HCT116 (cell line): ENCODE data around the gene CAMK2G. TPM values are rescaled to one million over a fixed set of nuclear protein-coding genes. Genes with fewer than 3 reads are reported as not detected.

ENCODE experiments used
- ATAC-seq: fragments of 200-7000 bp; cut with Tn5 transposase; 2 replicates; pipeline ENCODE4 v1.9.1; 2020; ENCODE audit warnings: mild to moderate bottlenecking, moderate library complexity
- BruUV-seq: library from RNA; stranded (reverse); fragments of 400-500 nt; replicated peaks from 2 replicates; lab custom pipeline; 2021; lab: Mats Ljungman, UMichigan
- CTCF ChIA-PET: fragments of 300-600 bp; sonication (Branson Sonifier 250); formaldehyde crosslinking; loops from one replicate; lab custom pipeline; 2021; ENCODE audit warnings: antibody characterized with exemption; lab: Charles Lee
- POLR2A ChIA-PET: fragments of 300-600, 350-600 bp; sonication (Branson Sonifier 250); formaldehyde crosslinking; loops from one replicate; lab custom pipeline; 2021; ENCODE audit warnings: antibody characterized with exemption; lab: Charles Lee
- RAD21 ChIA-PET, 2 experiments: fragments of 300-600 bp; sonication (Branson Sonifier 250); formaldehyde crosslinking; loops; one replicate each; lab custom pipeline; 2023; ENCODE audit warnings: low total read pairs in 2 of 2; ENCODE audit not compliant: uncharacterized antibody in 2 of 2, unreplicated experiment in 2 of 2, low non-redundant PET in 1 of 2; lab: Charles Lee
- DNase-seq: peaks from one replicate; pipeline ENCODE4 v3.0.0-alpha.2; 2010; ENCODE audit warnings: low read depth, low spot score
- H2AFZ ChIP-seq: fragments of 200-600 bp; shearing (Covaris generic), sonication (generic); 2 replicates; pipeline ENCODE4 v1.6.1; 2017; ENCODE audit warnings: low read depth, mixed run types, mixed read lengths, antibody characterized with exemption, low read length; ENCODE audit not compliant: poor library complexity, severe bottlenecking
- H3K27ac ChIP-seq: 2 replicates; pipeline ENCODE4 v1.5.1; 2012; ENCODE audit warnings: low read depth, low read length
- H3K27me3 ChIP-seq: fragments of 200-600 bp; sonication (generic); 2 replicates; pipeline ENCODE4 v1.6.1; 2016; ENCODE audit warnings: mixed run types, low read length, mixed read lengths; ENCODE audit not compliant: insufficient read depth
- H3K36me3 ChIP-seq, 2 experiments: fragments of 200-500 bp in 1 of 2; fragments of 200-600 bp in 1 of 2; sonication (Bioruptor generic) in 1 of 2; sonication (generic) in 1 of 2; 2 replicates each; pipeline versions ENCODE4 v1.5.1 to v1.6.1; 2014 to 2016; ENCODE audit warnings: low read length in 2 of 2, inconsistent platforms in 1 of 2, mixed read lengths in 1 of 2, mixed run types in 1 of 2; ENCODE audit not compliant: insufficient read depth in 2 of 2, control insufficient read depth in 1 of 2
- H3K4me1 ChIP-seq, 2 experiments: fragments of 200-600 bp in 1 of 2; sonication (generic) in 1 of 2; 2 replicates each; pipeline versions ENCODE4 v1.5.1 to v1.6.1; 2012 to 2017; ENCODE audit warnings: low read length in 2 of 2, inconsistent platforms in 1 of 2, mild to moderate bottlenecking in 1 of 2, mixed read lengths in 1 of 2, mixed run types in 1 of 2, moderate library complexity in 1 of 2; ENCODE audit not compliant: insufficient read depth in 2 of 2, control insufficient read depth in 1 of 2
- H3K4me2 ChIP-seq: fragments of 200-600 bp; sonication (generic); 2 replicates; pipeline ENCODE4 v1.6.1; 2017; ENCODE audit warnings: mixed run types, low read length, mixed read lengths
- H3K4me3 ChIP-seq, 2 experiments: fragments of 200-600 bp in 1 of 2; sonication (generic) in 1 of 2; replicated peaks in 1 of 2; 2 replicates each; pipeline ENCODE4 v1.5.1; 2011 to 2016; ENCODE audit warnings: low read length in 2 of 2, control low read depth in 1 of 2, low read depth in 1 of 2, mild to moderate bottlenecking in 1 of 2, mixed read lengths in 1 of 2, mixed run types in 1 of 2
- H3K79me2 ChIP-seq: fragments of 200-600 bp; sonication (generic); 2 replicates; pipeline ENCODE4 v1.6.1; 2017; ENCODE audit warnings: mild to moderate bottlenecking, mixed run types, low read length, moderate library complexity, mixed read lengths; ENCODE audit not compliant: insufficient read depth
- H3K9ac ChIP-seq: fragments of 200-600 bp; sonication (generic); 2 replicates; pipeline ENCODE4 v1.6.1; 2016; ENCODE audit warnings: low read length, mixed read lengths
- H3K9me2 ChIP-seq: fragments of 200-600 bp; sonication (generic), shearing (Covaris generic); 2 replicates; pipeline ENCODE4 v1.6.1; 2017; ENCODE audit warnings: mixed run types, mild to moderate bottlenecking, moderate library complexity; ENCODE audit not compliant: insufficient read depth
- H3K9me3 ChIP-seq, 2 experiments: fragments of 200-500 bp in 1 of 2; fragments of 200-600 bp in 1 of 2; sonication (Bioruptor generic) in 1 of 2; sonication (generic) in 1 of 2; 2 replicates each; pipeline ENCODE4 v1.6.1; 2014 to 2017; ENCODE audit warnings: low read length in 2 of 2, mixed read lengths in 2 of 2, inconsistent platforms in 1 of 2, low read depth in 1 of 2, mild to moderate bottlenecking in 1 of 2, mixed run types in 1 of 2, moderate library complexity in 1 of 2; ENCODE audit not compliant: control insufficient read depth in 1 of 2, insufficient read depth in 1 of 2
- H4K20me1 ChIP-seq: fragments of 200-600 bp; sonication (generic), shearing (Covaris generic); 2 replicates; pipeline ENCODE4 v1.6.1; 2017; ENCODE audit warnings: mixed run types, mild to moderate bottlenecking, moderate library complexity; ENCODE audit not compliant: insufficient read depth
- CBX3 ChIP-seq: IDR thresholded peaks from 2 replicates; pipeline ENCODE4 v1.6.1; 2012; ENCODE audit warnings: low read depth
- FOSL1 ChIP-seq: IDR thresholded peaks from 2 replicates; pipeline ENCODE4 v1.6.1; 2012; ENCODE audit warnings: low read depth
- POLR2A ChIP-seq: IDR thresholded peaks from 2 replicates; pipeline ENCODE4 v1.7.0; 2011; ENCODE audit warnings: borderline replicate concordance; ENCODE audit not compliant: insufficient read depth, insufficient read length; ENCODE audit errors: extremely low read depth
- POLR2AphosphoS5 ChIP-seq: IDR thresholded peaks from 2 replicates; pipeline ENCODE4 v1.6.1; 2011; ENCODE audit warnings: mild to moderate bottlenecking, low read depth, low read length, moderate library complexity
- RAD21 ChIP-seq: IDR thresholded peaks from 2 replicates; pipeline ENCODE4 v1.6.1; 2012; ENCODE audit warnings: low read depth, mild to moderate bottlenecking
- SIN3A ChIP-seq: IDR thresholded peaks from 2 replicates; pipeline ENCODE4 v1.6.1; 2012; ENCODE audit warnings: low read depth
- SP1 ChIP-seq: IDR thresholded peaks from 2 replicates; pipeline ENCODE4 v1.6.1; 2012; ENCODE audit warnings: low read depth
- SRF ChIP-seq: IDR thresholded peaks from 2 replicates; pipeline ENCODE4 v1.6.1; 2012; ENCODE audit warnings: low read depth
- TCF7L2 ChIP-seq: IDR thresholded peaks from 2 replicates; pipeline ENCODE4 v1.7.0; 2011; ENCODE audit warnings: borderline replicate concordance, inconsistent platforms; ENCODE audit not compliant: insufficient read depth, insufficient read length; ENCODE audit errors: extremely low read depth
- ZNF274 ChIP-seq: fragments of 200-500 bp; sonication (Bioruptor generic); IDR thresholded peaks from 2 replicates; pipeline ENCODE4 v1.6.1; 2014; ENCODE audit warnings: mild to moderate bottlenecking, low read depth, low read length, inconsistent platforms
- intact Hi-C: fragments of 100-400 bp; cut with micrococcal nuclease; formaldehyde crosslinking; loops from 2 replicates; pipeline ENCODE4 v1.10.0; 2022
- total RNA-seq: library from RNA; stranded (reverse); gene quantifications from one replicate; pipeline ENCODE4 v1.2.1, GENCODE V29; 2021; ENCODE audit not compliant: unreplicated experiment
- TF ChIP-seq, protein P1 (sequence below): IDR thresholded peaks from 2 replicates; pipeline ENCODE4 v1.6.1; 2012
- TF ChIP-seq, protein P2 (sequence below), 3 experiments: fragments of 200-600 bp in 1 of 3; sonication (generic) in 1 of 3; IDR thresholded peaks in 2 of 3; conservative IDR thresholded peaks in 1 of 3; 2 replicates each; pipeline ENCODE4 v1.5.1; 2012 to 2017; ENCODE audit warnings: low read depth in 2 of 3, low read length in 2 of 3, antibody characterized with exemption in 1 of 3, borderline replicate concordance in 1 of 3, control low read depth in 1 of 3, mild to moderate bottlenecking in 1 of 3, mixed read lengths in 1 of 3, mixed run types in 1 of 3, moderate library complexity in 1 of 3; ENCODE audit not compliant: insufficient read depth in 1 of 3

Gene CAMK2G
- total RNA-seq, 1 experiment from 2014 or later: 28.3 TPM

DNA sequence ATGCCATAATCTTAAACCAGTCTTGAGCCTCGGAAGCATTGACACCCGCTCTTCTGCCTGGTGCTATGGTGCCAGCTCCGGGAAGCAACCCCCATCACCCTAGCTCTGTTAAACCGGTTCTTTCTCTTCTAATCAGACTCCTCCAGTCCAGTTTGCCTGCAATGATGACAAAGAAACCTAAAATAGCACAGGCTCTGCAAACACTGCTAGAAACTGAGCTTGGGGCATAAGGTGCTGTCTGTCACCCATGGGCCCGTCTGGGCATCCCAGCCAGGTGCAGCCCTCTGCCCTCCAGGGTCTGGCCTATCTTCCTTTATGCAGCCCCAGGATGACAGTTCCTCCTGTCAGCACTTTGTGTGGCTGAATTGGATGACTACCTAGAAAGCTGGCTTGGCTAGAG is 14.2 kb upstream of the CAMK2G start:
- H3K9ac ChIP-seq: peak overlapping the region; percentile 67
- H2AFZ ChIP-seq: no peak overlapping the region
- ChIA-PET RAD21 (interaction anchor here (0.8 to 4.7 kb wide), 12 partner anchors 10 to 192 kb away, joined by 3 to 47 read pairs (median 4); partner anchors contain the start of gene VCL (in 1 of the 2)), POLR2A (interaction anchor here (1.0 to 9.5 kb wide), 19 partner anchors 9 to 214 kb away, joined by 3 to 98 read pairs (median 8); partner anchors contain the start of genes PLAU and VCL), CTCF (interaction anchor here (1.0 to 7.9 kb wide), 11 partner anchors 9 to 1347 kb away, joined by 3 to 142 read pairs (median 21); partner anchors contain the start of gene COMTD1)
- peak overlapping the region; percentile 13 to 52 for H3K4me3 ChIP-seq
- no peaks in the 10 kb centered on the region for H3K9me2 ChIP-seq
- H4K20me1 ChIP-seq: no peaks in the 10 kb centered on the region
- H3K9me3 ChIP-seq: no peaks in the 10 kb centered on the region
- ATAC-seq (peak; percentile 23), DNase-seq (no peak)
- TF ChIP-seq, protein P1, sequence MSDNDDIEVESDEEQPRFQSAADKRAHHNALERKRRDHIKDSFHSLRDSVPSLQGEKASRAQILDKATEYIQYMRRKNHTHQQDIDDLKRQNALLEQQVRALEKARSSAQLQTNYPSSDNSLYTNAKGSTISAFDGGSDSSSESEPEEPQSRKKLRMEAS: no peak
- TF ChIP-seq FOSL1 (no peak), SIN3A (no peak), SRF (no peak), POLR2AphosphoS5 (peak; percentile 31; the same call in 1 of the 2 replicates), SP1 (no peak)
- peak overlapping the region; percentile 89 for H3K4me2 ChIP-seq
- H3K27ac ChIP-seq: peak overlapping the region; percentile 95
- H3K4me1 ChIP-seq: peaks cover 61 to 87% of the 10 kb centered on the region in 2 experiments
- no peaks in the 10 kb centered on the region for H3K79me2 ChIP-seq
- H3K36me3 ChIP-seq: no peaks in the 10 kb centered on the region
- BruUV-seq: no TSS peak
- H3K27me3 ChIP-seq: no peaks in the 10 kb centered on the region
- intact Hi-C loops: loop anchor here (5.0 kb wide), 1 partner anchor 344 kb away; no protein-coding TSS in a partner anchor

DNA sequence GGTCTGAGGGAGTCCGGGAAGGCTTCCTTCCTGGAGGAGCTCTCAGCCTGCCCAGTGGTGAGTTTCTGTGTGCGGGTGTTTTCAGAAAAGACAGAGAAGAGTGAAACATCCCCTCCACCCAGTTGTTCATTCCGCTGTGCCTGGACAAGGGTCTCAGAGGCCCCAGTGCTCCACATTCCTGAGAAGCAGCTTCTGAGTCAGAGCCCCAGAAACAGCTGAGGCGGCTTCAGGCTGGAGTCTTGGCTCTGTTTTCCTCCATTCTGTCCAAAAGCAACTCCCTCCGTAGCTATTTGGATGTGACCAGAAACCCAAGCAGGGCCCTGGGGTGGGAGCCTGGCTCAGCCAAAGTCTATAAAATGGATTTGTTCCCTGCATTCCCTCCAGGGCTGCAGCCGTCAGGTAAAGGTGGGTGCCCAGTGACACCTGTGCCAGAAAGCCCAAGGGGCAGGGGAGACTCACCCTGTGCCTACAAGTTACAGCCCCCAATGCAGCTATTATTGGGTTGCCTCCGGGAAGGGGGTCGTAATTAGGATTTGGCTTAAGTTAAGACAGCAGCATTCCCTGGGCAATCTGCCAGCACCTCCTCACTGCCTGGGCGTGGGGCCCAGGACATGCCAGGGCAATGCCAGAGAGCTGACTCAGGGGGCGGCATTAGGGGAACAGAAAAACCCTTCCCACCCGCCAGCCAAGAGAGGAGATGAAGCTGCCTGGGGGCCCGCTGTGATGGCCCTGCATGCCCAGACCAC is 13.1 kb upstream of the CAMK2G start:
- ChIA-PET RAD21 (interaction anchor here (0.8 to 4.7 kb wide), 12 partner anchors 19 to 194 kb away, joined by 3 to 47 read pairs (median 8); no protein-coding TSS in a partner anchor), POLR2A (interaction anchor here (0.6 to 9.5 kb wide), 19 partner anchors 8 to 336 kb away, joined by 3 to 98 read pairs (median 9); partner anchors contain the start of genes PLAU and VCL), CTCF (interaction anchor here (1.1 to 7.9 kb wide), 16 partner anchors 8 to 1348 kb away, joined by 3 to 142 read pairs (median 10); partner anchors contain the start of genes COMTD1 and VCL)
- DNase-seq (peak; percentile 88), ATAC-seq (peak; percentile 72)
- intact Hi-C loops: loop anchor here (2.0 to 5.0 kb wide), 5 partner anchors 23 to 345 kb away; partner anchors contain the start of genes PLAU and VCL
- H3K27me3 ChIP-seq: no peaks in the 10 kb centered on the region
- H3K79me2 ChIP-seq: no peaks in the 10 kb centered on the region
- H3K27ac ChIP-seq: peak overlapping the region; percentile 95
- H3K4me2 ChIP-seq: peak overlapping the region; percentile 89
- peak overlapping the region; percentile 32 to 52 for H3K4me3 ChIP-seq
- peak overlapping the region; percentile 67 for H3K9ac ChIP-seq
- no peaks in the 10 kb centered on the region for H3K9me2 ChIP-seq
- BruUV-seq: no TSS peak
- H4K20me1 ChIP-seq: no peaks in the 10 kb centered on the region
- H3K36me3 ChIP-seq: no peaks in the 10 kb centered on the region
- H2AFZ ChIP-seq: no peak overlapping the region
- no peaks in the 10 kb centered on the region for H3K9me3 ChIP-seq
- peaks cover 53 to 82% of the 10 kb centered on the region in 2 experiments for H3K4me1 ChIP-seq
- TF ChIP-seq SP1: no peak
- peak; percentile 92 for TF ChIP-seq TCF7L2
- TF ChIP-seq POLR2AphosphoS5: peak; percentile 88
- no peak for TF ChIP-seq SRF
- TF ChIP-seq ZNF274: no peak
- TF ChIP-seq, protein P1: no peak
- TF ChIP-seq, protein P2, sequence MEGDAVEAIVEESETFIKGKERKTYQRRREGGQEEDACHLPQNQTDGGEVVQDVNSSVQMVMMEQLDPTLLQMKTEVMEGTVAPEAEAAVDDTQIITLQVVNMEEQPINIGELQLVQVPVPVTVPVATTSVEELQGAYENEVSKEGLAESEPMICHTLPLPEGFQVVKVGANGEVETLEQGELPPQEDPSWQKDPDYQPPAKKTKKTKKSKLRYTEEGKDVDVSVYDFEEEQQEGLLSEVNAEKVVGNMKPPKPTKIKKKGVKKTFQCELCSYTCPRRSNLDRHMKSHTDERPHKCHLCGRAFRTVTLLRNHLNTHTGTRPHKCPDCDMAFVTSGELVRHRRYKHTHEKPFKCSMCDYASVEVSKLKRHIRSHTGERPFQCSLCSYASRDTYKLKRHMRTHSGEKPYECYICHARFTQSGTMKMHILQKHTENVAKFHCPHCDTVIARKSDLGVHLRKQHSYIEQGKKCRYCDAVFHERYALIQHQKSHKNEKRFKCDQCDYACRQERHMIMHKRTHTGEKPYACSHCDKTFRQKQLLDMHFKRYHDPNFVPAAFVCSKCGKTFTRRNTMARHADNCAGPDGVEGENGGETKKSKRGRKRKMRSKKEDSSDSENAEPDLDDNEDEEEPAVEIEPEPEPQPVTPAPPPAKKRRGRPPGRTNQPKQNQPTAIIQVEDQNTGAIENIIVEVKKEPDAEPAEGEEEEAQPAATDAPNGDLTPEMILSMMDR (IDR thresholded peaks at IDR 0.05 in 2 of 3, conservative IDR thresholded peaks at IDR 0.05 in 1 of 3; ENCODE audit: borderline replicate concordance in 1 of 3, insufficient read depth in 1 of 3, low read depth in 2 of 3, low read length in 2 of 3): no peak
- TF ChIP-seq RAD21: no peak
- TF ChIP-seq POLR2A: no peak
- TF ChIP-seq CBX3: no peak
